ENCODE measurements around the gene TPRX1.
"Not testable (repeated sequence)": the region's sequence is repeated elsewhere in the genome, so short reads cannot be mapped to it uniquely, and the experiment has no call there.

DNA sequence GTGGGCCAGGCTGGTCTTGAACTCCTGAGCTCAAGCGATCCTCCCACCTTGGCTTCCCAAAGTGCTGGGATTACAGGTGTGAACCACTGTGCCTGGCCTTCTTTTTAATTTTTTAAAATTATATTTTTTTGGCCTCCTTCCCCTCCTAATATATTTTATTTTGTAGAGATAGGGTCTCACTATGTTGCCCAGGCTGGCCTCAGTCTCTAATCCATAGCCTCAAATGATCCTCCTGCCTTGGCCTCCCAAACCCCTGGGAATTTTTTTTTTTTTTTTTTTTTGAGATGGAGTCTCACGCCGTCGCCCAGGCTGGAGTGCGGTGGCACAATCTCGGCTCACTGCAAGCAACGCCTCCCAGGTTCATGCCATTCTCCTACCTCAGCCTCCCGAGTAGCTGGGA, 11.9 kb upstream of the TPRX1 start:
- TF ChIP-seq, protein P1, sequence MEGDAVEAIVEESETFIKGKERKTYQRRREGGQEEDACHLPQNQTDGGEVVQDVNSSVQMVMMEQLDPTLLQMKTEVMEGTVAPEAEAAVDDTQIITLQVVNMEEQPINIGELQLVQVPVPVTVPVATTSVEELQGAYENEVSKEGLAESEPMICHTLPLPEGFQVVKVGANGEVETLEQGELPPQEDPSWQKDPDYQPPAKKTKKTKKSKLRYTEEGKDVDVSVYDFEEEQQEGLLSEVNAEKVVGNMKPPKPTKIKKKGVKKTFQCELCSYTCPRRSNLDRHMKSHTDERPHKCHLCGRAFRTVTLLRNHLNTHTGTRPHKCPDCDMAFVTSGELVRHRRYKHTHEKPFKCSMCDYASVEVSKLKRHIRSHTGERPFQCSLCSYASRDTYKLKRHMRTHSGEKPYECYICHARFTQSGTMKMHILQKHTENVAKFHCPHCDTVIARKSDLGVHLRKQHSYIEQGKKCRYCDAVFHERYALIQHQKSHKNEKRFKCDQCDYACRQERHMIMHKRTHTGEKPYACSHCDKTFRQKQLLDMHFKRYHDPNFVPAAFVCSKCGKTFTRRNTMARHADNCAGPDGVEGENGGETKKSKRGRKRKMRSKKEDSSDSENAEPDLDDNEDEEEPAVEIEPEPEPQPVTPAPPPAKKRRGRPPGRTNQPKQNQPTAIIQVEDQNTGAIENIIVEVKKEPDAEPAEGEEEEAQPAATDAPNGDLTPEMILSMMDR (IDR thresholded peaks at IDR 0.05; ENCODE audit: low read length), result not testable (repeated sequence)
- not testable (repeated sequence) for TF ChIP-seq EZH2 (optimal IDR thresholded peaks at IDR 0.05; ENCODE audit: low read depth, low read length); EZH2phosphoT487 (IDR thresholded peaks at IDR 0.05; ENCODE audit: low read length)

All from MM.1S (cell line).